ENCODE results near the gene HIRA.

DNA sequence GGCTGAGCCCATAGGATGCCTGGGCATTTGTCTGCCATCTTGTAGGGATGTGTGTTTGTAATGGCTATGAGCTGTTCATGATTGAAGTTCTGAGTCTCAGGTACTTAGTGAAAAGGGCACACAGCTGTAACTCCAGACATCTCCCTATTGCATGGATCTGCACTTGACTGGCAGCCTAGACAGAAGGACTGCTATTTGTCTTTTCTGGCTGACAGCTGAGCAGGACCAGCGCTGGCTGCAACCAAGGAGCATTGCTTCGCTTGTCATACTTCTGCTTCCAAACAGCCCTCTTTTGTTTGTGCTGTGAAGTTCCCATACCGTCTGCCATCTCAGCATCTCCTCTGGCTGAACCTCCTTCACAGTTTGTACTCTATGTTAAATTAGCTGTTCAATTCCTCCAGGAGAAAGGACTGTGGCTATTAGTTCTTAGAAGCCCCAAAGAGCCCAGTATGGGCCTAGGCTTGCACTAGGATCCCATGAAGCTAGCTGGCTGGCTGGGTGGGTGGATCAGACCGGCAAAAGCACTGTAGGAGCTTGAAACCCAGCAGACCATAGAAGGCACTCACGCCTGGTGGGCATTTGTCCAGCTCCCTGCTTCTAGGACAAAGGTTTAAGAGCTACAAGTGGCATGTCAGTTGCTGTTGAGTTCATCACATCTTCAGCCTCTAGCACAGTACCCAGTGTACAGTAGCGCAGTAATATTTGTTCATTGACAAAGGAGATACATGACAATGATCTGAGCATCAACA is 20.4 kb downstream of the HIRA start:
- TF ChIP-seq, protein P1, sequence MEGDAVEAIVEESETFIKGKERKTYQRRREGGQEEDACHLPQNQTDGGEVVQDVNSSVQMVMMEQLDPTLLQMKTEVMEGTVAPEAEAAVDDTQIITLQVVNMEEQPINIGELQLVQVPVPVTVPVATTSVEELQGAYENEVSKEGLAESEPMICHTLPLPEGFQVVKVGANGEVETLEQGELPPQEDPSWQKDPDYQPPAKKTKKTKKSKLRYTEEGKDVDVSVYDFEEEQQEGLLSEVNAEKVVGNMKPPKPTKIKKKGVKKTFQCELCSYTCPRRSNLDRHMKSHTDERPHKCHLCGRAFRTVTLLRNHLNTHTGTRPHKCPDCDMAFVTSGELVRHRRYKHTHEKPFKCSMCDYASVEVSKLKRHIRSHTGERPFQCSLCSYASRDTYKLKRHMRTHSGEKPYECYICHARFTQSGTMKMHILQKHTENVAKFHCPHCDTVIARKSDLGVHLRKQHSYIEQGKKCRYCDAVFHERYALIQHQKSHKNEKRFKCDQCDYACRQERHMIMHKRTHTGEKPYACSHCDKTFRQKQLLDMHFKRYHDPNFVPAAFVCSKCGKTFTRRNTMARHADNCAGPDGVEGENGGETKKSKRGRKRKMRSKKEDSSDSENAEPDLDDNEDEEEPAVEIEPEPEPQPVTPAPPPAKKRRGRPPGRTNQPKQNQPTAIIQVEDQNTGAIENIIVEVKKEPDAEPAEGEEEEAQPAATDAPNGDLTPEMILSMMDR (conservative IDR thresholded peaks at IDR 0.05; ENCODE audit: low read length): no peak
- no peak for TF ChIP-seq EZH2phosphoT487 (IDR thresholded peaks at IDR 0.05; ENCODE audit: borderline replicate concordance, low read depth, low read length)

All from OCI-LY7 (cell line).